Smooth muscle cell of the pulmonary artery (primary cell): ENCODE results near the gene CYBB. TPM values are rescaled to one million over a fixed set of nuclear protein-coding genes. Genes with fewer than 3 reads are reported as not detected.

Experiments
- total RNA-seq: library from RNA; depleted of rRNA; stranded (reverse); fragments of >200 nt; gene quantifications from 2 replicates; pipeline ENCODE4 v1.2.3, GENCODE V29; 2014

The CYBB gene
- total RNA-seq = not detected in 2 replicates

GRCh38 chrX:37779857-37780256, at the start of gene CYBB:
Gene CYBB, plus strand, starts transcription at chrX:37780059. Its CDS starts 19 bp downstream, at chrX:37780078.

GRCh38 chrX:37846934-37847732, 67.3 kb downstream of the CYBB start, which contains the start of gene DYNLT3:
Gene DYNLT3, minus strand, starts transcription at chrX:37847571. Its CDS starts 61 bp downstream, at chrX:37847510.

Other genes with a start within 250 kb of the CYBB start
- 0.66 and 0.91 TPM in 2 replicates for gene LANCL3, start 208.4 kb upstream of the CYBB start, total RNA-seq
- gene XK, start 94.3 kb upstream of the CYBB start, total RNA-seq = 0.13 TPM in 2 replicates
- 73.3 and 98.2 TPM in 2 replicates for gene DYNLT3, start 67.5 kb downstream of the CYBB start, total RNA-seq
- 2.2 and 2.9 TPM in 2 replicates for gene SYTL5, start 226.5 kb downstream of the CYBB start, total RNA-seq